ENCODE data around the gene SATB2. TPM values are rescaled to one million over a fixed set of nuclear protein-coding genes. Genes with fewer than 3 reads are reported as not detected.

SATB2 gene
- total RNA-seq, 1 experiment from 2014 or later = 3.0 TPM

- Histone ChIP-seq H3K27me3 (ENCODE audit: low read length) (no peaks in the 10 kb centered on the region), H3K4me1 (ENCODE audit: insufficient read depth, low read length) (peaks cover 6% of the 10 kb centered on the region), H3K9me3 (ENCODE audit: low read length) (no peaks in the 10 kb centered on the region), H3K4me2 (ENCODE audit: low read length) (peak overlapping the region; percentile 90), H3K4me3 (ENCODE audit: low read length) (peak overlapping the region; percentile 79), H3K9me2 (replicated peaks; ENCODE audit: low read length) (no peaks in the 10 kb centered on the region), H2AFZ (ENCODE audit: low read length) (peak overlapping the region; percentile 63; the same call in 1 of the 2 replicates), H4K20me1 (ENCODE audit: low read length) (no peaks in the 10 kb centered on the region), H3F3A (ENCODE audit: low read length, unreplicated experiment) (no peaks in the 10 kb centered on the region), H3K27ac (ENCODE audit: low read length) (no peak overlapping the region), H3K9ac (ENCODE audit: low read length) (no peak overlapping the region), H3K79me2 (ENCODE audit: low read length) (no peaks in the 10 kb centered on the region), H3K36me3 (ENCODE audit: low read depth, low read length) (no peaks in the 10 kb centered on the region)
- no TSS peak for BruUV-seq (replicated peaks)
- intact Hi-C loops (cut with micrococcal nuclease) = no loop called here
- TF ChIP-seq EZH2phosphoT487 (IDR thresholded peaks at IDR 0.05; ENCODE audit: borderline replicate concordance, low read length) (no peak), EZH2 (IDR thresholded peaks at IDR 0.05; ENCODE audit: low read length, unreplicated experiment) (no peak), CTCF (conservative IDR thresholded peaks at IDR 0.05; ENCODE audit: low read depth, low read length) (no peak)
- POLR2A ChIA-PET (ENCODE audit: unreplicated experiment) = no interaction called here
- no peak for ATAC-seq
- CTCF ChIA-PET = no interaction called here
- DNase-seq = peak; percentile 43
Measured at GRCh38 chr2:199455545-199456382, 2.0 kb downstream of the SATB2 start.

GRCh38 chr2:199455210-199455544 lies 2.6 kb downstream of the SATB2 start:
- CTCF ChIA-PET = no interaction called here
- peak overlapping the region; percentile 79; the same call in 1 of the 2 replicates for H3K4me3 ChIP-seq (ENCODE audit: low read length)
- TF ChIP-seq EZH2phosphoT487 (IDR thresholded peaks at IDR 0.05; ENCODE audit: borderline replicate concordance, low read length) (no peak), EZH2 (IDR thresholded peaks at IDR 0.05; ENCODE audit: low read length, unreplicated experiment) (no peak), CTCF (conservative IDR thresholded peaks at IDR 0.05; ENCODE audit: low read depth, low read length) (no peak)
- H3K36me3 ChIP-seq (ENCODE audit: low read depth, low read length) = no peaks in the 10 kb centered on the region
- H3F3A ChIP-seq (ENCODE audit: low read length, unreplicated experiment) = no peaks in the 10 kb centered on the region
- no peaks in the 10 kb centered on the region for H3K9me2 ChIP-seq (replicated peaks; ENCODE audit: low read length)
- no TSS peak for BruUV-seq (replicated peaks)
- H3K79me2 ChIP-seq (ENCODE audit: low read length) = no peaks in the 10 kb centered on the region
- 0 out of 2 replicates have a peak overlapping the region, but pooled peaks have one; percentile 63 for H2AFZ ChIP-seq (ENCODE audit: low read length)
- no peaks in the 10 kb centered on the region for H3K9me3 ChIP-seq (ENCODE audit: low read length)
- intact Hi-C loops (cut with micrococcal nuclease) = no loop called here
- no peaks in the 10 kb centered on the region for H4K20me1 ChIP-seq (ENCODE audit: low read length)
- H3K27me3 ChIP-seq (ENCODE audit: low read length) = no peaks in the 10 kb centered on the region
- no peak overlapping the region for H3K27ac ChIP-seq (ENCODE audit: low read length)
- no peak for ATAC-seq
- H3K4me2 ChIP-seq (ENCODE audit: low read length) = peak overlapping the region; percentile 90
- POLR2A ChIA-PET (ENCODE audit: unreplicated experiment) = no interaction called here
- H3K4me1 ChIP-seq (ENCODE audit: insufficient read depth, low read length) = peaks cover 4% of the 10 kb centered on the region
- DNase-seq = no peak
- H3K9ac ChIP-seq (ENCODE audit: low read length) = no peak overlapping the region

- Histone ChIP-seq H3K9ac (ENCODE audit: low read length) (no peak overlapping the region), H3K79me2 (ENCODE audit: low read length) (no peaks in the 10 kb centered on the region), H3K4me1 (ENCODE audit: insufficient read depth, low read length) (peaks cover 4% of the 10 kb centered on the region), H3K27me3 (ENCODE audit: low read length) (no peaks in the 10 kb centered on the region), H3K4me3 (ENCODE audit: low read length) (no peak overlapping the region), H4K20me1 (ENCODE audit: low read length) (no peaks in the 10 kb centered on the region), H3F3A (ENCODE audit: low read length, unreplicated experiment) (no peaks in the 10 kb centered on the region), H3K36me3 (ENCODE audit: low read depth, low read length) (no peaks in the 10 kb centered on the region), H3K4me2 (ENCODE audit: low read length) (no peak overlapping the region), H2AFZ (ENCODE audit: low read length) (no peak overlapping the region), H3K27ac (ENCODE audit: low read length) (no peak overlapping the region), H3K9me2 (replicated peaks; ENCODE audit: low read length) (no peaks in the 10 kb centered on the region), H3K9me3 (ENCODE audit: low read length) (no peaks in the 10 kb centered on the region)
- DNase-seq (no peak), ATAC-seq (no peak)
- ChIA-PET CTCF (no interaction called here), POLR2A (ENCODE audit: unreplicated experiment) (no interaction called here)
- TF ChIP-seq EZH2phosphoT487 (IDR thresholded peaks at IDR 0.05; ENCODE audit: borderline replicate concordance, low read length) (no peak), EZH2 (IDR thresholded peaks at IDR 0.05; ENCODE audit: low read length, unreplicated experiment) (no peak), CTCF (conservative IDR thresholded peaks at IDR 0.05; ENCODE audit: low read depth, low read length) (no peak)
- BruUV-seq (replicated peaks) = no TSS peak
- intact Hi-C loops (cut with micrococcal nuclease) = no loop called here
Measured at GRCh38 chr2:199452991-199453379, 4.8 kb downstream of the SATB2 start.
